GM19328 (cell line): ENCODE results near the gene DAPK2.

Experiments used
- ATAC-seq: cut with Tn5 transposase; IDR thresholded peaks from one replicate; pipeline ENCODE4 v1.9.1; 2021; ENCODE audit warnings: mild to moderate bottlenecking, moderate library complexity; ENCODE audit not compliant: unreplicated experiment

The DAPK2 gene

GRCh38 chr15:64024172-64025050, 21.9 kb downstream of the DAPK2 start:
- no peak for ATAC-seq

GRCh38 chr15:64023220-64023619, 23.1 kb downstream of the DAPK2 start:
- ATAC-seq, result no peak

DNA sequence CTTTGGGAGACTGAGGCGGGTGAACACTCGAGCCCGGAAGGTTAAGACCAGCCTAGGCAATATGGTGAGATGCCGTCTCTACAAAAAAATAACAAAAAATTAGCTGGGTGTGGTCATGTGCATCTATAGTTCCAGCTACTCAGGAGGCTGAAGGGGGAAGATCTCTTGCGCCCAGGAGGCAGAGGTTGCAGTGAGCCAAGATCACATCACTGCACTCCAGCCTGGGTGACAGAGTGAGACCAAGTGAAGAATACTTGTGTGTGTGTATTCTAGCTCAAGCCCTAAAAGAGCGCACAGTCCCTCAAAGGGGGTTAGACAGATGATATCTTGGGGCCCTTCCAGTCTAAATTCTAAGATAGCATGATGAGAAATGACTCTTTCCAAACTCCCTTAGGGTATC, 23.7 kb downstream of the DAPK2 start:
- ATAC-seq, result no peak

DNA sequence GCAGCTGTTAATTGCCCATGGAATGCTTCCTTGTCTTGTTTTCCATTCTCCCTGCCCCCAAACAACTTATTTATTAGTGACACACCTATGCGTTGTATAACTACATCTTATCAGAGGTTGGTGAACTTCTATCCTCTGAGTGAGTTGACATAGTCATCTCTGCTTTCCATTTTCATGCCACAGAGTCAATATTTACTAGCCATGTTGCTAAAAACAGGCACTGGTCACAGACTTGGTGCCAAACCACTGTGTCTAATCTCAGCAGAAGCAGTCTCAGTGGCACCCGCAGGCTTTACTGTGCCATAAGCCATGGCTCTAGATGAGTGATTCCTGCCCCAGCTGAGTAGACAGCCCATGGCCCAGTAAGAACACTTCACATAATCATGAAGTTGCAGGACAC, 26.5 kb downstream of the DAPK2 start:
- ATAC-seq, result no peak

DNA sequence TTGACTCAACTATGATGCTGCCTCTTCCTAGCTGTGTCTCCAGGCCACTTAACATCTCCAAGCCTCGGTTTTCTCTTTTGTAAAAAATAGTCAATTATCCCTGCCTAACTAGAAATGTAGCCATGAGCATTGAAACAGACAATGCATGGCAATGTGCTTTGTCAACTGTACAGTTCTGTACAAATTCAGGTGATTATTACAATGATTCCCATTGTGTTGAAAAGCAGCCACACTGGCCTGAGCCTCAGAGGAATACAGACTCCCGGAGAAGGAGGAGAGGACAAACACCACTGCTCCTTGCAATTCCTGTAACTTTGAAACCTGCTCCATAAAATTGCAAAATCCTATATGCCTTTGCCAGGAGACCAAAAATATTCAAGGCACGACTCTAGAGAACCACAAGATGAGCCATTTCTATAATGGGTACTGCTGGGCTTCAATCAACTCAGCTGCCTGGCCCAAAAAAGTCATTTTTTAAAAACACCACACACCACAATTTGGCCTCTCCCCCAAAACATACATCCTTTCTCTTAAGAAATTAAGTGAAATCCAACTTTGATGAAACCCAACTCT, 28.6 kb downstream of the DAPK2 start:
- ATAC-seq, result no peak

DNA sequence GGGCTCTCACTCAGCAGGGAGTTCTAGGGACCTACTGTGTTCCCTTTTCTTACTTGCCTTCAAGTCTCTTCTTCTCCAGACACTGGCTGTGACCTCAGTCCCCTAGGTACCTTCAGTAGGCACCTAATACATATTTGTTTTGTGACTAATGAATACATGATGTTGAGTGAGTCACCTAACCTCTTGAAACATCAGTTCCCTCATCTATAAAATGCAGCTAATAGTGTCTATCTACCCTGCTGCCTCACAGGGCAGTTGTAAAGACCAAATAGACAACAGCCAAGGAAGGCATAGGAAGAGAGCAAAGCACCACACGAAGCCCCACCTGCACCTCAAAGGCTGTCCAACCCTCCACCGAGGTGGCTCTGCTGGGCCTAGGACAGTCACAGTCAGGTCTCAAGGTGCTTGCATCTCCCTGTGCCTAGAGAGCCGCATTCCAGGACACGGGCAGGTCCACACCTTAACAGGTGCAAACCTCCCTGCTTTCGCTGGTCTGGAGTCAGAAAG, 29.1 kb downstream of the DAPK2 start:
- ATAC-seq, result no peak

- ATAC-seq, result no peak
Measured at GRCh38 chr15:64016257-64016656, 30.0 kb downstream of the DAPK2 start.

GRCh38 chr15:64014995-64015394, 31.3 kb downstream of the DAPK2 start:
- no peak for ATAC-seq

- no peak for ATAC-seq
Measured at GRCh38 chr15:64013179-64014062, 32.9 kb downstream of the DAPK2 start.

DNA sequence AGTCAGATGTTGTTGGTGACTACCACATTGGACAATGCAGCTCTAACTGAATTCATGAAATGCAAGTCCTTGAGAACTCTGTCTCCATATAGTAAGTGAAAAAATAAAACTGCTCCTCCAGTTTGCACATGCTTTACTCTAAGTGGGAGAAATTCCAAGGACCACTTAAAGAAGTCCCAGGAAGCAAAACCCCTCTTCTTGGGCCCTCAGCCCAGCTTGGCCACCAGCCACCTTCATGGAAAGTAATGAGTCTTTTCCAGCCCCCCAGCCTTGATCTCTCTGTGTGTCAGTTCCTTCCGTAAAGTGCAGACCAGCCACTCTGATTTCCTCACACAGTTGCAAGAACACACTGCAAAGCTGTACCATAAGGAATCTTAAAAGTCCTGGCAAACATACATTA, 34.5 kb downstream of the DAPK2 start:
- ATAC-seq, result no peak

DNA sequence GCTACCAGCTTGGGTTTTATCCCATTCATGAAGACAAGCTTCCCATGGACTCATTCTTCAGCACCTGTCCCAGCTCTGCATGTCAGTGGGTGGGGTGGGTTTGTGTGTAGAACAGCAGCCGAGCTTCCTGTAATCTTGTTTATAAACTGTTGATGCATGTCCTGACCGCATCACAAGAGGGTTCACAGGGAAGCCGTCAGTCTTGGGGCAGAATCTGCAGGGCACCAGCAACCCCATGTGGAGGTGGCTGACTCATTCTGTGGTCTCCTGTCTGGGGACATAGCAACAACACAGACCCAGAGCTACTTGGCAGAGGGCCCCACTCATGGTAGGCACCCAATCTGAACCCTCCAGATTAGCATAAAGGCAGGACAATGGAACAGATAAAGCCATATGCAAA, 35.6 kb downstream of the DAPK2 start:
- ATAC-seq, result peak; percentile 83

GRCh38 chr15:64009798-64010261, 36.5 kb downstream of the DAPK2 start:
- ATAC-seq, result no peak

- ATAC-seq, result no peak
Measured at GRCh38 chr15:64009241-64009640, 37.0 kb downstream of the DAPK2 start.

DNA sequence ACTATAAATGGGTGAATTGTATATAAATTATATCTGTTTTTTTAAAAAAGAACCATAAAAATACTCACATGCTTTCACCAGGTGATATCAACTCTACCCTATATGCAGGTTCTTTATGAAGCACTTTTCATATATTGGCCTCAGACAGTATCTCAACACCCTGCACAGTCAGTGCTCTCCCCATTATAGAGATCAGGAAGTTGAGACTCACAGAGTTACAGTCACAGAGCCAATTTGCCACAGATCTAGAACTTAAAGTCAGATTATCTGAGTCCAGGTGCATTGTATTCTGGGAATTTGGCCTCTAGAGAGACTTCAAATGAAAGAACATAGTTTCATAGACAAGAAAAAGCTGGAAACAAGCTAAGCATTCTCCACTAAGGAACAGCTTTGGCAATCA, 38.1 kb downstream of the DAPK2 start:
- ATAC-seq, result no peak

GRCh38 chr15:64006642-64007041, 39.6 kb downstream of the DAPK2 start:
- no peak for ATAC-seq

DNA sequence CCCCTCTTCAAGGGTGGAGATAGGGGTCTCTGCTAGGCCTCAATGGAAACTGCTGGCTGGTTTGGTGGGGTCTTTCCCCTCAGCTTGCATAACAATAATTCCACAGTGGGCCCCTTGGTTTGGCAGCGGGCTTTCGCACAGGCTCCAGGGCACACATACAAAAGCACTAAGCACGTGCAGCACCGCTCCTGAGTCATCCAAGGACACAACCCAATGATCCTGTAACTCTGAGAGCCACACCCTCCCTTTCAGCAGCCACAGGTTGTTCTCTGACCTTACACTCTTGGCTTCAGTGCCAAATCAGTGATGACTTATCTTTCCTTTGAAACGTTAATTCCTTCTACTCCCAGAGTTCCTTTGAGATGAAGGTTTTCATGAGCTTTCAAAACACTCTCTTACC, 41.7 kb downstream of the DAPK2 start:
- no peak for ATAC-seq

DNA sequence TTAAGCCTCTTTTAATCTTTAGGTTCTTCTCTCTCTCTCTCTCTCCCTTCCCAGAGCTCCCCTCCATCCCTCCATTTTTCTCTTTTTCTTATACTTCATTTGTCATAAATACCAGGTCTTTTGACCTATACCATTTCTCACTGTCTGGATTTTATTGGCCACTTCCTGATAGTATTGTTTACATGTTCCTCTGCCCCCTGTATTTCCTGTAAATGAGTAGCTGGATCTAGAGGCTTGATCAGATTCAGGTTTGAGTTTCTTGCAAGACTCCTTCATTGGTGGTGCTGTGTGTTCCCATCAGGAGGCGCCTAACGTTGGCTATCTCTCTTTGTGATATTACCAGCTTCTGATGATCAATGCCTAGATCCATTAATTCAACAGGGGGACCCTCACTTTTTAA, 42.2 kb downstream of the DAPK2 start:
- no peak for ATAC-seq

- ATAC-seq, result no peak
Measured at GRCh38 chr15:64003182-64003581, 43.1 kb downstream of the DAPK2 start.

GRCh38 chr15:64001148-64001547, 45.1 kb downstream of the DAPK2 start:
- ATAC-seq, result no peak

- ATAC-seq, result no peak
Measured at GRCh38 chr15:64000183-64000951, 45.9 kb downstream of the DAPK2 start.

GRCh38 chr15:63999177-63999576, 47.1 kb downstream of the DAPK2 start:
- ATAC-seq, result no peak
